ENCODE measurements around the gene RREB1.
A peak's percentile ranks its signal among the peaks of the same experiment; 100 is the strongest.

Gene RREB1

GRCh38 chr6:7098993-7099392, 8.8 kb upstream of the RREB1 start:
- Histone ChIP-seq H3K4me3 (replicated peaks; ENCODE audit: insufficient read depth, low read length) (no peak overlapping the region), H3K27me3 (ENCODE audit: insufficient read depth, poor library complexity, severe bottlenecking) (no peaks in the 10 kb centered on the region), H3K27ac (replicated peaks) (no peak overlapping the region)
- TF ChIP-seq POLR2AphosphoS5 (IDR thresholded peaks at IDR 0.05; ENCODE audit: low read depth) (no peak), REST (IDR thresholded peaks at IDR 0.05; ENCODE audit: insufficient replicate concordance, low read depth) (no peak), CTCF (IDR thresholded peaks at IDR 0.05; ENCODE audit: insufficient read depth, low read length) (no peak), SPI1 (IDR thresholded peaks at IDR 0.05; ENCODE audit: borderline replicate concordance, low read depth) (no peak), GABPA (IDR thresholded peaks at IDR 0.05; ENCODE audit: low read depth) (no peak)
- DNase-seq (ENCODE audit: low read depth in 1 of 2, low spot score in 1 of 2), result no peak

- no peak overlapping the region for H3K4me3 ChIP-seq (replicated peaks; ENCODE audit: insufficient read depth, low read length)
- H3K27ac ChIP-seq (replicated peaks), result peak overlapping the region; percentile 52
- H3K27me3 ChIP-seq (ENCODE audit: insufficient read depth, poor library complexity, severe bottlenecking), result no peaks in the 10 kb centered on the region
- TF ChIP-seq GABPA (IDR thresholded peaks at IDR 0.05; ENCODE audit: low read depth) (no peak), REST (IDR thresholded peaks at IDR 0.05; ENCODE audit: insufficient replicate concordance, low read depth) (no peak), SPI1 (IDR thresholded peaks at IDR 0.05; ENCODE audit: borderline replicate concordance, low read depth) (peak; percentile 97), CTCF (IDR thresholded peaks at IDR 0.05; ENCODE audit: insufficient read depth, low read length) (no peak), POLR2AphosphoS5 (IDR thresholded peaks at IDR 0.05; ENCODE audit: low read depth) (no peak)
- peak in 1 of 2 experiments; percentile 63 for DNase-seq (ENCODE audit: low read depth in 1 of 2, low spot score in 1 of 2)
These were observed 7.5 kb upstream of the RREB1 start for GRCh38 chr6:7100072-7100752.

- DNase-seq (ENCODE audit: low read depth in 1 of 2, low spot score in 1 of 2), result no peak
- no peak overlapping the region for H3K4me3 ChIP-seq (replicated peaks; ENCODE audit: insufficient read depth, low read length)
- no peak for TF ChIP-seq CTCF (IDR thresholded peaks at IDR 0.05; ENCODE audit: insufficient read depth, low read length)
- no peak for TF ChIP-seq POLR2AphosphoS5 (IDR thresholded peaks at IDR 0.05; ENCODE audit: low read depth)
- no peaks in the 10 kb centered on the region for H3K27me3 ChIP-seq (ENCODE audit: insufficient read depth, poor library complexity, severe bottlenecking)
- H3K27ac ChIP-seq (replicated peaks), result no peak overlapping the region
These were observed 7.0 kb upstream of the RREB1 start for GRCh38 chr6:7100753-7101081.

GRCh38 chr6:7101290-7101689, 6.5 kb upstream of the RREB1 start:
- Histone ChIP-seq H3K4me3 (replicated peaks; ENCODE audit: insufficient read depth, low read length) (no peak overlapping the region), H3K27ac (replicated peaks) (no peak overlapping the region), H3K27me3 (ENCODE audit: insufficient read depth, poor library complexity, severe bottlenecking) (no peaks in the 10 kb centered on the region)
- TF ChIP-seq CTCF (IDR thresholded peaks at IDR 0.05; ENCODE audit: insufficient read depth, low read length) (no peak), REST (IDR thresholded peaks at IDR 0.05; ENCODE audit: insufficient replicate concordance, low read depth) (no peak), SPI1 (IDR thresholded peaks at IDR 0.05; ENCODE audit: borderline replicate concordance, low read depth) (no peak), POLR2AphosphoS5 (IDR thresholded peaks at IDR 0.05; ENCODE audit: low read depth) (no peak), GABPA (IDR thresholded peaks at IDR 0.05; ENCODE audit: low read depth) (no peak)
- DNase-seq (ENCODE audit: low read depth in 1 of 2, low spot score in 1 of 2), result no peak
